Kasumi-1 (cell line): ENCODE results near the gene HSD17B10.
"Not testable (repeated sequence)": the region's sequence is repeated elsewhere in the genome, so short reads cannot be mapped to it uniquely, and the experiment has no call there.

Source experiments
- DNase-seq, 2 experiments: peaks; one replicate each; lab custom pipeline; 2025; lab: John Stamatoyannopoulos, UW

Gene HSD17B10

GRCh38 chrX:53433651-53434639 lies at the start of gene HSD17B10:
Gene HSD17B10, minus strand, starts transcription at chrX:53434370. Its CDS starts 25 bp downstream, at chrX:53434345.
- peak; percentile 78 to 82 for DNase-seq

GRCh38 chrX:53483416-53483815 lies 49.2 kb upstream of the HSD17B10 start:
- no peak for DNase-seq

GRCh38 chrX:53481816-53482465 lies 47.8 kb upstream of the HSD17B10 start:
- peak; percentile 53 to 60 for DNase-seq

GRCh38 chrX:53481093-53481492 lies 46.9 kb upstream of the HSD17B10 start:
- DNase-seq = peak; percentile 6 to 28

- no peak for DNase-seq
These were observed 45.1 kb upstream of the HSD17B10 start for GRCh38 chrX:53479301-53479700.

GRCh38 chrX:53476371-53476770 lies 42.2 kb upstream of the HSD17B10 start:
- no peak for DNase-seq

GRCh38 chrX:53474707-53475106 lies 40.5 kb upstream of the HSD17B10 start:
- peak; percentile 72 to 87 for DNase-seq

- no peak for DNase-seq
These were observed 37.2 kb upstream of the HSD17B10 start for GRCh38 chrX:53471346-53471745.

- not testable (repeated sequence) for DNase-seq
These were observed 34.5 kb upstream of the HSD17B10 start for GRCh38 chrX:53468659-53469058.

GRCh38 chrX:53458082-53458481 lies 23.9 kb upstream of the HSD17B10 start:
- DNase-seq = peak; percentile 2 to 27

- DNase-seq = no peak
These were observed 22.1 kb upstream of the HSD17B10 start for GRCh38 chrX:53456254-53456653.

- no peak for DNase-seq
These were observed 18.6 kb upstream of the HSD17B10 start for GRCh38 chrX:53452812-53453211.

GRCh38 chrX:53449632-53450031 lies 15.5 kb upstream of the HSD17B10 start:
- no peak for DNase-seq

GRCh38 chrX:53447441-53447840 lies 13.3 kb upstream of the HSD17B10 start:
- DNase-seq = no peak

- DNase-seq = peak; percentile 36 to 49
These were observed 11.8 kb upstream of the HSD17B10 start for GRCh38 chrX:53445977-53446376.

- peak; percentile 41 to 43 for DNase-seq
These were observed 8.1 kb upstream of the HSD17B10 start for GRCh38 chrX:53442322-53442631.

GRCh38 chrX:53441531-53442321 lies 7.6 kb upstream of the HSD17B10 start:
- DNase-seq = peak; percentile 24 to 38

GRCh38 chrX:53440621-53441517 lies 6.7 kb upstream of the HSD17B10 start:
- peak; percentile 47 to 53 for DNase-seq

- DNase-seq = no peak
These were observed 5.9 kb upstream of the HSD17B10 start for GRCh38 chrX:53440101-53440500.

GRCh38 chrX:53438832-53439230 lies 4.7 kb upstream of the HSD17B10 start:
- no peak for DNase-seq

GRCh38 chrX:53438174-53438831 lies 4.1 kb upstream of the HSD17B10 start:
- DNase-seq = no peak
